NCI-H69 (cell line): Measurements from ENCODE around the gene ZNF672.
A peak's percentile ranks its signal among the peaks of the same experiment; 100 is the strongest.
"Not testable (repeated sequence)": the region's sequence is repeated elsewhere in the genome, so short reads cannot be mapped to it uniquely, and the experiment has no call there.

Experiments
- DNase-seq: peaks from one replicate; lab custom pipeline; 2025; lab: John Stamatoyannopoulos, UW

ZNF672 gene

DNA sequence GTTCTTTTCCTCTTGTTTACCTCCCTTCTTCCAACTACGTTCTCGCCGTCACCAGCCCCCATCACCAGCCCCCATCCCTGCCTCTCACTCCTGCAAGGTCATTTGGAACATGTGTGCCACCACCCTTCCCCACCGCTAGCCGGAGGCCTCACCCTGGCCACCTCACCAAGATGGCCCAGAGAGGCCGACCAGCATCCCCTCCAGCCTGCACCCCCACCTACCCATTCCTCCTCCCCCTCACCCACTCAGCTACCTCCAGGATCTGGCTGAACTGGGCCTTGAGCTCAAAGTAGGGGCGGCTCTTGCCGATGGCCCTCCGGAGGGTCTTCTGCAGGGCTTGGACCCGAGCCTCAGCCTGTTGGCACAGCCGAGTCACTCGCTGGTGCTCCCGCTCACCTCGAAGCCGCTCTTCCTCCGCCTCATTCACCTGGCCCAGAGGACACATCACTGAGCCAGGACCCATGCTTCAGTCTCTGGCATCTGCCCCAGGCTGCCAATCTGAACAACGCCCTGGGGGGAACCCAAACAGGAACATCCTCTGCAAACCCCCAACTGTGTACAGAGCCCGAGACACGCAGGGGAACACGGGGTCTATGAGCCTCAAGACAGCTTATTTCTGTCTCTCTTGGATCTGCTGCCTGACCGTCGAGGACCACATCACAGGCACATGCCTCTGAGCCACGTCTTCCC, 25.1 kb upstream of the ZNF672 start:
- DNase-seq: no peak

DNA sequence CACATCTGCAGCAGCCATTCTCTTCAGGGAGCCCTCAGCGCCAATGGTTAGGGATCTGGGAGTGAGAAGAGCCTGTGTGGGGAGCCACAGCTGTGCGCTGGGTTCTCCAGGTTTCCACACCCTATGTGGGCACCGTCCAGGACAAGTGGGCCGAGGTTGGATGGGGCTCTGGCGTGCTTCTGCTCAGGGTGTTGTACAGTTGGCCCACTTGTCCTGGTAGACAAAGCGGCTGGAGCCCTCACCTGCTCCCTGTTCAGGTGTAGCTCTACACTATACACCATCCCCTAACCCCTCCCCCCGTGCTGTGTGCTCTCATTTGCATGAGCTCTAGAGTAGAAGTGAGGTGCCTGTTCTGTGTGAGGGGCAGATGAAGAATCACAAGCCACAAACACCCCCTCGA, 24.5 kb upstream of the ZNF672 start:
- DNase-seq: no peak

DNA sequence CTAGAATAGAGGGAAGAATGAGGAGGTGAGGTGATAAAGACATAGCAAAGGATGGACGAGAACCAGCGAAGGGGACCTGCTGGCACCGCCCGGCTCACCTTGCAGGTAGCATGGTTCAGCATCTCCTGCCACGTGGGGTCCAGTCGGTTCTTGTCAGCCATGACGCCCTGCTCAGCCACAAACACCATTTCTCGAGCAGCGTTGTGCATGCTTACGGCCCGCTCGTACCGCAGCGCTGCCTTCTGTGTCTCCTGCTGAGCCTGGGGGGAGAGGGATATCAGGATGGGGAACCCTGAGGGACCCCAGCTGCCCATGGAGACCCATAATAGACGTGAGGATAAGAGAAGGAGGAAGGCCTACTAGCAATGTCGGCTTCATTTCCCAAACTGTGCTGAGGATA, 23.7 kb upstream of the ZNF672 start:
- DNase-seq: no peak

DNA sequence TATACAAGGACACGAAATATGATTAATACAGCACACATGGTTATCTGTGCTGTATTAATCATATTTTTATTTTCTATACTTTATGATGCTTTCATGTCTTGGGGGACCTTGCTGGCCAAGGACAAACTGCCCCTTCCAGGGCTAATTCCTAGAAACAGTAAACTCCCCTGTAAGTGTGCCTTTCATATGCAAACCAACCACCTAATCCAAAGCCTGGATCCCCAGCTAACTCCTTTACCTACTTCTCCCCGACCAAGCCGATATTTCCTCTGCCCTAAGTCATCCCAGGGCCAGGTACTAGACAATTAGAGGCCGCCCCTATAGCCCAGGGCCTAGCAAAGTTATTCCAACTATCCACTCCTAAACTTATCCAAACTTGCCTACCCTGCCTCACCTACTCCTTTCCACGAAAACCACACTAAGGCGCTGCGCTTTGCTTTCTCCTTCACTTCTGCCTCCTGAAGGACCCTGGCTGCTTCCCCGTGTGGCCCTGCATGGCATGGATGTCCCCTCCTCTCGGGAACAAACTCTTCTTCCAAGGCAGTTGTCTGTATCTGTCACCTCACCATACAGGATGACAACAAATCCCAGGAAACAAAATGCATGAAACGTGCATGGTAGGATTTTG, 22.5 kb upstream of the ZNF672 start:
- no peak for DNase-seq

DNA sequence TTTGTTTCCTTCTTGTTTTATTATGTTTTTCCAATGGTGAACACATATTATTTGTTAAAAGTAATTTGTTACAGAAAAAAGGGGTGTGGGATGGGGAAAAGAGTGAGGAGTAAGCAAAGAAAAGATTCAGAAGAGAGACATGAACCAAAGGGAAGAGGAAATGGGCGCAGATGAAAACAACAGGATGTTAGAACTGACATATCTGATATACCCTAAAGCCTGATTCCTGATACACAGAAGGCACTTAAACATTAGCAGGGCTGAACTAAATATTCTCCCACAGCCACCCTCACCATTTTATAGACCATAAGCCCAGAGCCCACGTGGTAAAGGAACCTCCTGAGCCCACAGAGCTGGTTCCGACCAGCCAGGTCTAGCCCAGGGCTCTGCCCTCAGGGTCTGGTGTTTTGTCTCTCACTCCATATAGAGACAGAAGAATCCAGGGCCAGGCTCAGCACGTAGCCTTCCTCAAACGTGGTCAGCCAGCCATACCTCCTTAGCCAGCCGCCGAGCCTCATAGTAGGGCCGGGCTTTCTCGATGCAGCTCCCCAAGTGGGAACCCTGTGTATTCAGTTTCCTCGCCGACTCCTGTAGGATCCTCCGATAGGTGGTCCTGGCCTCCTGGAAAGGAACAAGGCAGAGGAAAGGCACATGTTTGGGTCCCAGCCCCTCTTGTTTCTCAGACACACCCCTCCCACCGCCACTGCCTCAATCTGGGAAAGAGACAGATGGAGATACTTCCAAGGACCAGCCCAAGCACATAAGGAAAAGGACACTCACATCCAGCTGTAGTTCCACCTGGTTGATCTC, 21.8 kb upstream of the ZNF672 start:
- DNase-seq: no peak

DNA sequence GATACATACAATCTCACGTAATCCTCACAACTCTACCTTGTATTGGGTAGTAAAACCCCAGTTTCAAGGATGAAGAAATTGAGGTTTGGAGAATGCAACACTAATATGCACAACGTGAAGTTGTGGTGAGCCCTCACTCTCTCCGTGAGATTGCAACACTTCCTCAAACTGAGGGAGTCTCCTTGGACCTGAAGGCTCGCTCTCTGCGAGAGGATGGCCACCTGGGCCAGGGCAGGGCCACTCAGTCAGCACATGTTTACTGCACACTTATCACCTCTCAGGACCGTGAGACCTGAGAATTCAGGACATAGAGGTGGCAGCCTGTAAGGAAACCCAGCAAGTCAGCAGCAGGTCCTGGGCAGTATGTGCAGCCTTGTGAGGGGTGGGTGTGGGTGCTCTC, 21.0 kb upstream of the ZNF672 start:
- DNase-seq: no peak

DNA sequence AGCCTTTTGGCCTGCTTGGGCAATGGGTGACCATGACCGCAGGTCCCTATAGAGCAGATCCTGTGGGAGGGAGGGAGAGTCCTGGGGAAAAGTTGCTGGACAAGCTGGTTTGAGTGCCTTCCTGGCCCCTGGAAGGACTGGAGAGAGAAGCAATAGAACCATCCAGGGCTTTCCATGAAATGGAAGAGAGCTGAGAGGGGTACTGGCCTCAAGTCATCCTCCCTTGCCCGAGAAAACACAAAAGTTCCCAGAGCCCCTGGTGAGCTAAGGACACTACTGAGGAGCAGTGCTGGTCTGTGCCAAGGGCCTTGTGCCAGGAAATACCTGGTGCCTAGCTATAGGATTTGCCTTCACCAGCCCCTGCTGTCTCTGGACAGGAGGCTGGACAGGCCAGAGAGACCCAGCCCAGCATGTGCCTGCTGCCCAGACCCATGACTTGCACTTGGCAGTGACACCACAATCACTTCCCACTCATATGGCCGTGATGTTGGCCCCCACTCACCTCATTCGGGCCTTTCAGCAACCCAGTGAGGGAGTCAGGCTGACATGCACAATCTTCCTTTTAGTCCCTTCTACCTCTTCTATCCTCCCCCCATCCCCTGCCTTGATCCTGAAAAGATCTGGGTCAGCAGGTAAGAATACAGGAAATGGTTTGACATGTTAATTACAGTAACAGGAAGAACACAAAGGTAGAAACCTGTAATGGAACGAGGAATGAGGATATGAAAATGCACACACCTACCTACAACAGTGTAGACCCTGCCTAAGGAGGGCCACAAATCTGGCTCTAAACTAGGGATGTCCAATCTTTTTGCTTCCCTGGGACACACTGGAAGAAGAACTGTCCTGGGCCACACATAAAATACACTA, 19.3 kb upstream of the ZNF672 start:
- no peak for DNase-seq

DNA sequence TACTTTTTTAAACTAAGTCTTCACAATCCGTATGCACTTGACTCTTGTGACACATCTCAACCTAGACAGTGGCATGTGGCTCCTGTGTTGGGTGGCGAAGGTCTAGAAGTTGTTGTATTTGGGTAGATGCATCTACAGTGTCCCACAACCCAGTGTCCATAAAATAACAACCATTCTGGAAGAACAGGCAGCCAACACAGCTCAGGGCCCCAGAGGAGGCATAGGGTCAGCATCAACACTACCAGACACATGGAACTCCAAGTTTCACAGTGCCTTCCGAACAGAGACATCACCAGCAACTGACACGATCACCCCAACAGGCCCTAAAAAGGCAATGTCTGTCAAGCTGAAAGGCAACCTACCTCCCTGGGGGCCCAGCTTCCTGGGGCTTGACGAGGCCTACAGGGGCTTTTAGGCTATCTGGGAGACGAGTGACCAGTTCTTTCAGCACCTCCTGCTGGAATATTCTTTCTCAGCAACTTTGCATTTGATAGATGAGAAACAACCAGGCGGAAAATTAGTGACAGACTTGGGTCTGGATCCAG, 17.9 kb upstream of the ZNF672 start:
- DNase-seq: no peak

DNA sequence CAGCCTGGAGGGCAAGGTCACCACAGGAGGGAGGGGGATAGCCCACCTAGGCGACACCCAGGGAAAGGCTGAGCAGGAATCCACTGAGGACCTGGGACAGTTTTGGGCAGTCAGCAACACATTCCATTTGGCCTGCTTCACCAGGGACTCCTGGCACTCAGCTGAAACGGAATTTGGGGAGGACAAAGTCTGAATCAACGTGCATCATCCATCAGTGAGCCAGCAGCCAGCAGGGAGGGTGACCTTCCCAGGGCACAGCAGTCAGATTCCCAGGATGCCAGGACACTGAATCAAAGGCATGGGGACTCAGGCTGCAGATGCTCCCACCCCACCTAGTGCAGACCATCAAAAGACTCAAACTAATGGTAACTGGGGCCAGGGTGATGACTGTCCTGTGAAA, 16.9 kb upstream of the ZNF672 start:
- DNase-seq: no peak

DNA sequence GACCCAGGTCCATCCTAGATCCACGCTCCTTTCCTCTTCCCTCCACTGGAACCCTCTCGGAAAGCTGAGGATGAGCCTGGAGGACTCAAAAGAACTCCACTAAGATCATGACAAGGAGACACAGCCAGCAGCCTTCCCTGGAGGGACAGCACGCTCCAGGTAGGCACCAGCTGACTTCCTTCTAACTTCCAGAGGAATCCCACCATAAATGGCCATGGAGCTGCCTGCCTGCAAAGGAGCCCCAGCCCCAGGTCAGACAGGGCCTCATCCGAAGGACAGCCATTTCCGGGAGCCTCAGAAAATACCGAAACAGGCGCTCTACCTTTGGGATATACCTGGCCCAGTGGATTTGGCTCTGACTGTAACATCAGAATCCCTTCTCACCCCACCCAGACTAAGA, 16.4 kb upstream of the ZNF672 start:
- DNase-seq: no peak

DNA sequence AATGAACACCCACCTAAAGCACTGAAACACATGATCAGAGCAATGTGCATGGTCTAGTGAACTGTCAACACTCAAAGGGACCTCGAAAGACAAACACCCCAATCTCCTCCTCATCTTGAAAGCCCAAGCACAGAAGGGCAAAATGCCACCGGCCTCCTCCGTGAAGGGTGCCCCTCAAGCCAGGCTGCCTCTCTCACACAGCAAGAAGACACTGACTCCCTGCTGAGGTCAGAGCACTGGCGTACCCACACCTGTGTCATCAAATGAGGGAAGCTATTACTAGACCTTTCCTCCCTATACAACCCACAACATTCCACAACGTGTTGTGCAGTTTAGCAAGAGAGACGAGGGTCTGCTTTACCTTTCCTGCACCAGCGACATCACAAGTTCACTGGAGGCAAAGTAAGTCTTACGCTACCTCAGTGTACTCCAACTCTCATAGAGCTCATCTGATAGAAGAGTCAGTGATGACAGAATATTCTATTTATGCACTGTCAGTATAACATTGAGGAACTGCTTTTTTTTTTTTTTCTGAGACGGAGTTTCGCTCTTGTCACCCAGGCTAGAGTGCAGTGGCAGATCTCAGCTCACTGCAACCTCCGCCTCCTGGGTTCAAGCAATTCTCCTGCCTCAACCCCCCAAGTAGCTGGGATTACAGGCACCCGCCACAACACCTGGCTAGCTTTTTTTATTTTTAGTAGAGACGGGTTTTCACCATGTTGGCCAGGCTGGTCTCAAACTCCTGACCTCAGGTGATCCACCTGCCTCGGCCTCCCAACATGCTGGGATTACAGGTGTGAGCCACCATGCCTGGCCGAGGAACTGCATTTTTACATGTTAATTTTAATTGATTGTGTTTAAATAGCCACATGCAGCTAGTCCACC, 15.6 kb upstream of the ZNF672 start:
- no peak for DNase-seq

DNA sequence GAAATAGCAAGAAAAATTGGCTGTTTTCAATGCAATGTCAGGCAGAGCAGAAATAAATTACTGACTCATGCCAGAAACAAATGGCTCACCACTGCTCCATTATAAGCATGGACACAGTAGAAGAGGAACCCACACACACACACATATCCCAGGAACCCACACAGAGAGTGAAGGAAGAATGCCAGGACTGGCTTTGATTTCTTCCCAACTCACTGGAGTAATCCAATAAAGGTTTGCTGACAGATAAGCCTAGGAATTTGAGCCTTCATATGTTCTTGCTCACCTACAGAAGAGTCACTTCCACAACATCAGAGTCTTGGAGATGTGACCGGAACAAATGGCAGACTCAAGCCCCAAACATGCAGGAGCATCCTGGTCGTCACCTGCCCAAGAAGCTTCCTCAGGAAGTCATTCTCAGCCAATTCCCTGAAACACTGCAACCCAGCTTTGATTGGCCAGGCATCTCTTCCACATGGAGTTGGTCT, 14.5 kb upstream of the ZNF672 start:
- DNase-seq: no peak

DNA sequence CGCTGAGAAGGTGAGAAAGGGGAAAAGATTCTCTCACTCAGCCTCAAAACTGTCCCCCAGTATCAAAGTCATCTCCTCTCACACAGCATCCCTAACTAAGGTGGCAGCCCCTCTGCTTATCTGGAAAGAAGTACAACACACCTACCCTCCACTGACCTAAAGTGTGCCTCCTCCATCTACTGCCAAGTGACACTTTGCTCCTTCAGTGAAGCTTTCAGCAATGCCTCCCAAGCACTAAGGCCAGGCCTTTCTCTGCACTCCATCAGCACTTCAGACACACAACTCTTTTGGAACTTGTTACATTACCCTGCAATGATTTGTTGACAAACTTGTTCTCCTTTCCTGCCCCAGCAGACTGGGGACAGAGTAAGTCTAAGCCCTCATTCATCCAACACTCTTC, 13.7 kb upstream of the ZNF672 start:
- no peak for DNase-seq

DNA sequence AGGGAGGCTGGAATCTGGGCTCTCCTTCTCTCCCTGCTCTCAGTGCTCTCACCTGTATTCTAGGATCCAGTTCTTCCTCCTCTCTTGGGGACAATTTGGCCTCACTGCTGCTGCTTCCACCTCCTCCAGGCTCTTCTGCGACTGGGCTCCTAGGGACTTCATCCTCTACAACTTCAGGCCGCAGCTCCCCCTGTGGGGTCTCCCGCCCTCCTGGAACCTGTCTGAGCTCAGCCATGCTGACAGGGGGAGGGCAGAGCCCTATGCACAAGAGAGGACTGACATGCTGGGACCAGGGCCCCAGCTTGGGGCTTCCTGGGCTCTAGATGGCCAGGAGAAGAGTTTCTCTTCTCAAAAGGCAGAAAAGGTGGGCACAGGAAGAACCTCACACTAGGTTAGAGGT, 13.3 kb upstream of the ZNF672 start:
- DNase-seq: no peak

DNA sequence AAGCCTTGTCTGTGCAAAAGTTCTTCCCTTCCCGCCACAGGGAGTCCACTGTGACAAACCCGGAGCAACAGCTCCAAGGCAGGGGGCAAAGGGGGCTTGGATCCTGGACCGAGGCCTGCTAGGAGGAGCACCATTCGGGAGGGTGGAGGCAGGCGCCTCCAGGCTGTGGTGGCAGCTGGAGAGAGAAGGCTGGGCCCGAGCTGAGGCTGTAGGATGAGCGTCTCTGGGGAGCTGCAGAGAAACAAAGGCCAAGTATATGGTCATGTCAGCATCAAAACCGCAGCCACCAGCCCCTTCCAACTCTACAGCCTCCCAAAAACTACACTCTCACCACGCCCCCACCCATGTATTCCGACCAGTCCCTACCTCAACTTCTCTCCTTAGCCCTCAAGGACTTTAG, 12.9 kb upstream of the ZNF672 start:
- no peak for DNase-seq

DNA sequence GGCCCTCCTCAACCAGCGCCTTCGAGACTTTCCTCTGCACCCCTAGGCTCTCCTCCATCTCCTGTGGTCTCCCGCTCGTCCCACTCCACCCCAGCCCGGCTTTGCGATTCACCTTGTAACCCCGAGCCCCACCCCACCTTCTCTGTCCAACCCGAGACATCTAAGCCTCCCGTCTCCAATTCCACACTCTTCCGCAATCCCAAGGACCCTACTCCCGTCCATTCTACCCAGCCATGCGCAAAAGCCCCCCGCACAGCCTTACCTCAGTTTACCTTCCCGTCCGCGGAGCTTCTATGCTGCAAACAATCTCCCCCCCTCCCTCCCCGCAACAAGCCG, 12.5 kb upstream of the ZNF672 start:
- DNase-seq: no peak

DNA sequence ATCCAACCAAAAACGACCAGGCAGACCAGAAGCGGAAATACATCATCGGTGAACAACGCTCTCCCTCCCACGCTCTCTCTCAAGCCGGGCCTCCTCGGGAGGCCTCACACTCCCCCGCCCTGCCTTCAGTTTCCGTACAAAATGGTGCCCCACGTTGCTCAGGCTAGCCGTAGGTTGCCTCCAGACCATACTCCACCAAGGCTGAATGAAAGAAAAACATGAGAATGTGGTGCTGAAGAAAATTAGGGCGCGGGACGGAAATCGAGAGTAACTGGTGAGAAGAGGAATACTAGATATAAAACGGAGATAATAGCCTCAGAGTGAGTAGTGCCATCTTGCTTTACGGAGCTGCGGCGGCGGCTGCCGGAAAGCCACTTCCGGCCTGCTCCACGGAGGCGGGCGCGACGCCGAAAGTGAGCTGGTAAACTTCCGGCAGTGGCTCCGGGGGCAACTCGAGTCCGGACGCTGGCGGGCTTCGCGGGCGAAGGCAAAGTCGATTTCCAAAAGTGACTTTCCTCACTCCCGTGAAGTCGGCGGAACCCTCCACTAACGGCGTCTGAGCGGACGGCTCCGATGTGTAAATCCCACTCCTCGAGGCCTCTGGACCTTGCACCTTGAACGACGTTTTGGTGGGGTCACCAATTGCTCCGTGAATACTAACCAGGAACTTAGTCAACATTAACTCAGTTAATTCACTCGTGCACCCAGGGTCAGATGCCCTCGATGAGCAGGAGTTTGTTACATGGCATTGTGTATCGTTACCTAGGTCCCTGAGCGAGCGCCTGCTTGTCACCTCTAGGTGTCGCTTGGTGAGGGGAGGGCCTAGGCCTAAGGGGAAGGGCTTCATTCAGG, 11.9 kb upstream of the ZNF672 start, which contains the start of gene SH3BP5L:
SH3BP5L (minus strand) TSS at position 7 of the 852 bp plus-strand sequence. CDS start 980 bp downstream, outside the sequence.
- peak; percentile 97 for DNase-seq

DNA sequence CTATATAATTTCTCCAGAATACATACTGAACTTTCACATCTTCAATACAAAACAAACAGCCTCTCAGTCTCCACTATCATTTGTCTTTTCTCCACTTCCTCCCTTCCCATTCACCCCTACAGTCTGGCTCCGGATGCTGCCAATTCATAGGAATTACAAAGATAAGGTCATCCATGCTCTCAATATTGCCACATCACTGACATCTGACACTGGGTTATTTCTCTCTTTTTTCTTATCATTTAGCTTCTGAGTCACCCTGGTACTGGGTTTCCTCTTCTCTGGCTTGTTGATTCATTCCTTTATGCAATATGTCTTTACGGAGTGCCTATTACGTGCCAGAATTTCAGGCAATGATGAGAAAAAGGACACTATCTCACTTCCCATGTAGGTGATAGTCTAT, 9.2 kb upstream of the ZNF672 start:
- no peak for DNase-seq

DNA sequence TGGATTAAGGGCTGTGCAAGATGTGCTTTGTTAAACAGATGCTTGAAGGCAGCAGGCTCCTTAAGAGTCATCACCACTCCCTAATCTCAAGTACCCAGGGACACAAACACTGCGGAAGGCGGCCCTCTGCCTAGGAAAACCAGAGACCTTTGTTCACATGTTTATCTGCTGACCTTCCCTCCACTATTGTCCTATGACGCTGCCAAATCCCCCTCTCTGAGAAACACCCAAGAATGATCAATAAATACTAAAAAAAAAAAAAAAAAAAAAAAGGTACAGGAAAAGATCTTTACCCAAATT, 7.4 kb upstream of the ZNF672 start:
- DNase-seq: not testable (repeated sequence)

DNA sequence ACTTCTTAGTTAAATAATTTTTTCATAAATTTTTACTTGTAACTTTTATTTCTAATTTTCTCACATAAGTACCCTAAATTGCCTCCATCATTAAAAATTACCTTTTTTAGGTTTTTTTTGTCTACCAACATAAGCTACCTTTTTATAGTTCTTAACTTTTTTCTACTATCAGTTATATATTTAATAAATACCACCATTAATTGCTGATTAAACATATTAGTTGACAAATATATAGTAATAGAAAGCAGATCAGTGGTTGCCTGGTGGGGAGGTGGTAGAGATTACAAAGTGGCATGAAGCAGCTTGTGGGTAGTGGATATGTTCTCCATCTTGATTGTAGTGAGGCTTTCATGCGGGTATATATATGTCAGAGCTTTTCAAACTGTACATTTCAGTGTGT, 6.2 kb upstream of the ZNF672 start:
- no peak for DNase-seq
